Frontal cortex (tissue), 4 donors: ENCODE measurements around the gene DUOXA2. TPM values are rescaled to one million over a fixed set of nuclear protein-coding genes. Genes with fewer than 3 reads are reported as not detected.

Experiments
- DNase-seq, 2 donors: peaks; one replicate each; pipeline ENCODE4 v3.0.0; 2012; ENCODE audit warnings: low spot score in 2 of 2
- FAIRE-seq: peaks from 2 replicates; lab custom pipeline; 2012; peaks lifted over from hg19 to GRCh38; lab: Jason Lieb, UNC
- total RNA-seq: library from RNA; depleted of rRNA; stranded (reverse); fragments of >200 nt; gene quantifications from one replicate; pipeline ENCODE4 v1.2.3, GENCODE V29; 2014
- donor health status: control.
- donor health status: control.
- donor health status: control.

DUOXA2 gene
- total RNA-seq, 1 donor from 2014 or later: not detected

- FAIRE-seq (no peak), DNase-seq (no peak)
Observed at GRCh38 chr15:45150481-45150880, 36.4 kb downstream of the DUOXA2 start.

GRCh38 chr15:45150997-45151396 is 36.9 kb downstream of the DUOXA2 start:
- FAIRE-seq: no peak
- no peak for DNase-seq

- DNase-seq (no peak), FAIRE-seq (no peak)
Observed at GRCh38 chr15:45151998-45152828, 38.1 kb downstream of the DUOXA2 start.

- FAIRE-seq: no peak
Observed at GRCh38 chr15:45155739-45156138, 41.6 kb downstream of the DUOXA2 start.

GRCh38 chr15:45156744-45157455 is 42.8 kb downstream of the DUOXA2 start:
- DNase-seq (no peak), FAIRE-seq (no peak)

More at GRCh38 chr15:45155739-45156138, 41.6 kb downstream of the DUOXA2 start:
- no peak for DNase-seq

GRCh38 chr15:45157974-45158373 is 43.8 kb downstream of the DUOXA2 start:
- DNase-seq (peak; percentile 47 to 57), FAIRE-seq (no peak)

- DNase-seq (no peak), FAIRE-seq (no peak)
Observed at GRCh38 chr15:45161666-45162065, 47.5 kb downstream of the DUOXA2 start.

GRCh38 chr15:45162771-45163507 is 48.8 kb downstream of the DUOXA2 start:
- peak; percentile 78 to 92 for DNase-seq
- FAIRE-seq: no peak

- no peak for DNase-seq
- FAIRE-seq: no peak
Observed at GRCh38 chr15:45163508-45163856, 49.4 kb downstream of the DUOXA2 start.

- FAIRE-seq: no peak
- DNase-seq: no peak
Observed at GRCh38 chr15:45164914-45165313, 50.8 kb downstream of the DUOXA2 start.

GRCh38 chr15:45165536-45165935 is 51.4 kb downstream of the DUOXA2 start:
- FAIRE-seq (no peak), DNase-seq (no peak)

- FAIRE-seq (no peak), DNase-seq (peak; percentile 86 to 94)
Observed at GRCh38 chr15:45166834-45167630, 52.9 kb downstream of the DUOXA2 start.

GRCh38 chr15:45167631-45168205 is 53.6 kb downstream of the DUOXA2 start:
- FAIRE-seq (no peak), DNase-seq (peak in 1 of 2 donors; percentile 39)

Other genes with a start within 250 kb of the DUOXA2 start
- gene TERB2, start 157.6 kb upstream of the DUOXA2 start, total RNA-seq: not detected
- 4.5 TPM for gene SORD, start 91.1 kb upstream of the DUOXA2 start, total RNA-seq
- not detected for gene DUOX2, start 154 bp upstream of the DUOXA2 start, total RNA-seq
- not detected for gene DUOXA1, start 15.6 kb downstream of the DUOXA2 start, total RNA-seq
- gene DUOX1, start 15.7 kb downstream of the DUOXA2 start, total RNA-seq: not detected
- gene SHF, start 73.6 kb downstream of the DUOXA2 start, total RNA-seq: 49.3 TPM
- not detected for gene SLC28A2, start 137.9 kb downstream of the DUOXA2 start, total RNA-seq